ENCODE results near the gene ZBTB26.
A peak's percentile ranks its signal among the peaks of the same experiment; 100 is the strongest.
"Not testable (repeated sequence)": the region's sequence is repeated elsewhere in the genome, so short reads cannot be mapped to it uniquely, and the experiment has no call there.

ZBTB26 gene

GRCh38 chr9:122918310-122918709 is 13.0 kb downstream of the ZBTB26 start:
- DNase-seq (ENCODE audit: insufficient read length) = no peak
- no peak for TF ChIP-seq POLR2A (IDR thresholded peaks at IDR 0.05; ENCODE audit: low read depth, low read length)
- TF ChIP-seq TAF1 (IDR thresholded peaks at IDR 0.05; ENCODE audit: borderline replicate concordance, low read depth, low read length) = no peak
- no peak for TF ChIP-seq POLR2AphosphoS5 (IDR thresholded peaks at IDR 0.05; ENCODE audit: low read depth, low read length)
- no peak for FAIRE-seq

GRCh38 chr9:122912964-122913673 is 18.2 kb downstream of the ZBTB26 start, which contains the start of gene ZBTB6:
Gene ZBTB6 (minus strand): TSS chr9:122913323. CDS start chr9:122912072, 1,251 bp downstream.
- DNase-seq (ENCODE audit: insufficient read length) = peak; percentile 67
- FAIRE-seq = peak; percentile 93
- peak; percentile 96 for TF ChIP-seq POLR2A (IDR thresholded peaks at IDR 0.05; ENCODE audit: low read depth, low read length)
- TF ChIP-seq TAF1 (IDR thresholded peaks at IDR 0.05; ENCODE audit: borderline replicate concordance, low read depth, low read length) = peak; percentile 67
- peak; percentile 95 for TF ChIP-seq POLR2AphosphoS5 (IDR thresholded peaks at IDR 0.05; ENCODE audit: low read depth, low read length)

DNA sequence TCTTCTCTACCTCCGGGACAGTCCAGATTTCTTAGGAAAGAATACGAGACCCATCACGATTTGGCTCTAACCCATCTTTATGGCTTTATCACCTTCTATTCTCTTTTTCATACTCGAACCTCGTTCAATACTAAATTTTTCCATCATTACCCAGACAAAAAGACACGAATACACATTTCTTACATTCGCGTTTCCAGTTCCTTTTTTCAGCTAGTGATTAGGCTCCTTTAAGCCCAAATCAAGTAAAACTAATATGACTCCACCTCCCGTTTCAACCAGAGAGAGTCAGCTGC is 18.7 kb downstream of the ZBTB26 start:
- TF ChIP-seq POLR2A (IDR thresholded peaks at IDR 0.05; ENCODE audit: low read depth, low read length) (no peak), POLR2AphosphoS5 (IDR thresholded peaks at IDR 0.05; ENCODE audit: low read depth, low read length) (no peak), TAF1 (IDR thresholded peaks at IDR 0.05; ENCODE audit: borderline replicate concordance, low read depth, low read length) (no peak)
- DNase-seq (ENCODE audit: insufficient read length) (no peak), FAIRE-seq (no peak)

DNA sequence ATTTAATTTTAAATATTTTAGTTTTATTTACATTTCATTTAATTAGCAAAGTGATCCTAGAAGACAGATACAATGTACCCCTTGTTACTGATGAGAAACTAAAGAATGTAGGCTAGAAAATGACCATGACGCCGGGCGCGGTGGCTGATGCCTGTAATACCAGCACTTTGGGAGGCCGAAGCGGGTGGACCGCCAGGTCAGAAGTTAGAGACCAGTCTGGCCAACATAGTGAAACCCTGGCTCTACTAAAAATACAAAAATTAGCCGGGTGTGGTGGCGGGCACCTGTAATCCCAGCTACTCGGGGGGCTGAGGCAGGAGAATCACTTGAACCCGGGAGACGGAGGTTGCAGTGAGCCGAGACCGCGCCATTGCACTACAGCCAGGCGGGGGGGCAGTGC is 25.2 kb downstream of the ZBTB26 start:
- not testable (repeated sequence) for DNase-seq (ENCODE audit: insufficient read length); FAIRE-seq

GRCh38 chr9:122904823-122905710 is 26.2 kb downstream of the ZBTB26 start, which contains the start of gene RC3H2:
Gene RC3H2 (minus strand): TSS chr9:122905359. CDS start chr9:122897509, 7,850 bp downstream.
- peak; percentile 86 for TF ChIP-seq POLR2AphosphoS5 (IDR thresholded peaks at IDR 0.05; ENCODE audit: low read depth, low read length)
- TF ChIP-seq TAF1 (IDR thresholded peaks at IDR 0.05; ENCODE audit: borderline replicate concordance, low read depth, low read length) = peak; percentile 14; the same call in 1 of the 2 replicates
- peak; percentile 88 for TF ChIP-seq POLR2A (IDR thresholded peaks at IDR 0.05; ENCODE audit: low read depth, low read length)
- FAIRE-seq = peak; percentile 98
- peak; percentile 71 for DNase-seq (ENCODE audit: insufficient read length)

- FAIRE-seq = peak; percentile 53
- no peak for TF ChIP-seq POLR2AphosphoS5 (IDR thresholded peaks at IDR 0.05; ENCODE audit: low read depth, low read length)
- no peak for TF ChIP-seq POLR2A (IDR thresholded peaks at IDR 0.05; ENCODE audit: low read depth, low read length)
- TF ChIP-seq TAF1 (IDR thresholded peaks at IDR 0.05; ENCODE audit: borderline replicate concordance, low read depth, low read length) = 0 out of 2 replicates have a peak, but pooled peaks have one; percentile 43
- DNase-seq (ENCODE audit: insufficient read length) = peak; percentile 14
Measured at GRCh38 chr9:122904466-122904822, 26.9 kb downstream of the ZBTB26 start.

DNA sequence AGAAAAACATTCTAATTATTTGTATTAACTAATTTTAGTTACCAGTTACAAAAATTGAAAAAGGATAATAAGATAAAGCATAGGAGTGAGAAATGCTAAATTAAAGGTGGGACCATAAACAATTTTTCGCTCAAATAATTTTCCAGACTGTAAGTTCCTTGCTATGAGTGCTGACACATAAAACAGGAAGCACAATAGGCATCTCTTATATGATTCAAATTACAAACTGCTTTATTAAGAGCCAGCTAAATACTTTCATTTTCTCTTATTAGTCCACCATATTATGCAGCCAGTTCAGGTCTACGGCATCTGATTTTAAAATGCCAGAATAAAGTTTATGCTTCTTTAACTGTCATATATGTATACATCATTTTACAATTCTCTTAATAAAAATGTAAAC is 30.5 kb downstream of the ZBTB26 start:
- DNase-seq (ENCODE audit: insufficient read length) = no peak
- peak; percentile 70 for FAIRE-seq
- no peak for TF ChIP-seq POLR2AphosphoS5 (IDR thresholded peaks at IDR 0.05; ENCODE audit: low read depth, low read length)
- TF ChIP-seq POLR2A (IDR thresholded peaks at IDR 0.05; ENCODE audit: low read depth, low read length) = no peak
- no peak for TF ChIP-seq TAF1 (IDR thresholded peaks at IDR 0.05; ENCODE audit: borderline replicate concordance, low read depth, low read length)

- DNase-seq (ENCODE audit: insufficient read length) (no peak), FAIRE-seq (no peak)
Measured at GRCh38 chr9:122897969-122898368, 33.3 kb downstream of the ZBTB26 start.

DNA sequence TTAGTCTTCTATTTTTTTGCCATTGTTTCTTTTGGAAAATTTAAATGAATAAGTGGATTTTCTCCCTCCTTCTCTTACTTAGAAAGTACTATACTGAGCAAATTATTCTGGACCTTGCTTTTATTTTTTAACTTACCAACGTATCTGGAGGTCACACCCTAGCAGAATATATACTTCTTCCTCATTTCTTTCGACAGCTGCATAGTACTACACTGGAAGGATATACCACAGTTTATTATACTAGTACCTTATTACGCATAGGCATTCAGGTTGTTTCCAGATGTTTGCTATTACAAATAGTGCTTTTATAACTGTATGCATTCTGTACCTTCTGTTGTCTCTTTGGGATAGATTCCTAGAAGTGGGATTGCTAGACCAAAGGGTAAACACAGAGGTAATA is 42.8 kb downstream of the ZBTB26 start:
- FAIRE-seq (no peak), DNase-seq (ENCODE audit: insufficient read length) (no peak)
- TF ChIP-seq POLR2A (IDR thresholded peaks at IDR 0.05; ENCODE audit: low read depth, low read length) (no peak), TAF1 (IDR thresholded peaks at IDR 0.05; ENCODE audit: borderline replicate concordance, low read depth, low read length) (no peak), POLR2AphosphoS5 (IDR thresholded peaks at IDR 0.05; ENCODE audit: low read depth, low read length) (no peak)

More at GRCh38 chr9:122897969-122898368, 33.3 kb downstream of the ZBTB26 start:
- TF ChIP-seq POLR2A (IDR thresholded peaks at IDR 0.05; ENCODE audit: low read depth, low read length) = no peak
- TF ChIP-seq TAF1 (IDR thresholded peaks at IDR 0.05; ENCODE audit: borderline replicate concordance, low read depth, low read length) = no peak
- no peak for TF ChIP-seq POLR2AphosphoS5 (IDR thresholded peaks at IDR 0.05; ENCODE audit: low read depth, low read length)

- FAIRE-seq (no peak), DNase-seq (ENCODE audit: insufficient read length) (no peak)
- TF ChIP-seq POLR2AphosphoS5 (IDR thresholded peaks at IDR 0.05; ENCODE audit: low read depth, low read length) = no peak
- no peak for TF ChIP-seq TAF1 (IDR thresholded peaks at IDR 0.05; ENCODE audit: borderline replicate concordance, low read depth, low read length)
- TF ChIP-seq POLR2A (IDR thresholded peaks at IDR 0.05; ENCODE audit: low read depth, low read length) = no peak
Measured at GRCh38 chr9:122883125-122883524, 48.2 kb downstream of the ZBTB26 start.

- DNase-seq (ENCODE audit: insufficient read length) = no peak
- no peak for FAIRE-seq
- TF ChIP-seq TAF1 (IDR thresholded peaks at IDR 0.05; ENCODE audit: borderline replicate concordance, low read depth, low read length) (no peak), POLR2A (IDR thresholded peaks at IDR 0.05; ENCODE audit: low read depth, low read length) (no peak), POLR2AphosphoS5 (IDR thresholded peaks at IDR 0.05; ENCODE audit: low read depth, low read length) (no peak)
Measured at GRCh38 chr9:122879443-122879842, 51.9 kb downstream of the ZBTB26 start.

DNA sequence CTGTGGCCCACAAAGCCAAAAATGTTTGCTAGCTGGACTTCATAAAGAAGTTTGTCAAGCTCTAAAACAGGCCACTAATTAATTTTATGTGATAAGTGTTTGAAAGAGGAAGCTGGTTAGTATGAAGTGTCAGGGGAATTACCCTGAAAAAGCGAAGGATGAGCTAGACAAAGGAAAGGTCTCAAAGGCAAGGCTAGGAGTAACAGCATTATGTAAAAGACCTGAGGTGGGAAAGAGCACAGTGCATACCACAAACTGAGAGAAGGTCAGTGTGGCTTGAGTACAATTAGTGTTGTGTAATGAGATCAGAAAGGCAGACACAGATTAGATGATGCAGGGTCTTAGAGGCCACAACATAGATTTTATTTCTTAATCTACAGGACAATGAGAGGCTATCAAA is 55.8 kb downstream of the ZBTB26 start:
- TF ChIP-seq POLR2AphosphoS5 (IDR thresholded peaks at IDR 0.05; ENCODE audit: low read depth, low read length) (no peak), TAF1 (IDR thresholded peaks at IDR 0.05; ENCODE audit: borderline replicate concordance, low read depth, low read length) (no peak), POLR2A (IDR thresholded peaks at IDR 0.05; ENCODE audit: low read depth, low read length) (no peak)
- peak; percentile 21 for FAIRE-seq
- no peak for DNase-seq (ENCODE audit: insufficient read length)

GRCh38 chr9:122867276-122867675 is 64.0 kb downstream of the ZBTB26 start:
- not testable (repeated sequence) for DNase-seq (ENCODE audit: insufficient read length); FAIRE-seq
